PC-3 (cell line): ENCODE data around the gene PEX11G. TPM values are rescaled to one million over a fixed set of nuclear protein-coding genes. Genes with fewer than 3 reads are reported as not detected.

Experiments used
- ATAC-seq: fragments of 200-7000 bp; cut with Tn5 transposase; 2 replicates; pipeline ENCODE4 v1.9.1; 2020; ENCODE audit warnings: mild to moderate bottlenecking, moderate library complexity
- BruUV-seq: library from RNA; stranded (reverse); fragments of 400-500 nt; replicated peaks from 2 replicates; lab custom pipeline; 2021; lab: Mats Ljungman, UMichigan
- CTCF ChIA-PET: fragments of 300-600 bp; sonication (Branson Sonifier 250); formaldehyde crosslinking; loops from one replicate; lab custom pipeline; 2022; ENCODE audit warnings: antibody characterized with exemption; lab: Charles Lee
- POLR2A ChIA-PET: fragments of 300-600 bp; sonication (Branson Sonifier 250); formaldehyde crosslinking; loops from one replicate; lab custom pipeline; 2022; ENCODE audit warnings: antibody characterized with exemption; ENCODE audit not compliant: unreplicated experiment; lab: Charles Lee
- DNase-seq: peaks from one replicate; pipeline ENCODE4 v3.0.0-alpha.2; 2015
- H2AFZ ChIP-seq: fragments of 300-600 bp; sonication (generic); 2 replicates; pipeline ENCODE4 v1.6.0; 2016; ENCODE audit warnings: antibody characterized with exemption, low read length
- H3F3A ChIP-seq: fragments of 300-600 bp; sonication (generic); one replicate; pipeline ENCODE4 v1.6.0; 2017; ENCODE audit warnings: antibody characterized with exemption, low read length, control low read depth, mild to moderate bottlenecking; ENCODE audit not compliant: unreplicated experiment
- H3K27ac ChIP-seq: fragments of 300-600 bp; sonication (generic); 2 replicates; pipeline ENCODE4 v1.5.1; 2016; ENCODE audit warnings: mild to moderate bottlenecking, low read length
- H3K27me3 ChIP-seq: fragments of 300-600 bp; sonication (generic); 2 replicates; pipeline ENCODE4 v1.6.1; 2016; ENCODE audit warnings: low read length, mixed read lengths
- H3K36me3 ChIP-seq: fragments of 300-600 bp; sonication (generic); 2 replicates; pipeline ENCODE4 v1.6.1; 2016; ENCODE audit warnings: low read depth, mixed run types, low read length, mixed read lengths
- H3K4me1 ChIP-seq: fragments of 300-600 bp; sonication (generic); 2 replicates; pipeline ENCODE4 v1.5.1; 2016; ENCODE audit warnings: low read length; ENCODE audit not compliant: insufficient read depth
- H3K4me2 ChIP-seq: fragments of 300-600 bp; sonication (generic); 2 replicates; pipeline ENCODE4 v1.6.0; 2016; ENCODE audit warnings: low read length
- H3K4me3 ChIP-seq: fragments of 300-600 bp; sonication (generic); 2 replicates; pipeline ENCODE4 v1.5.1; 2016; ENCODE audit warnings: mild to moderate bottlenecking, low read length, mixed read lengths
- H3K79me2 ChIP-seq: fragments of 300-600 bp; sonication (generic); 2 replicates; pipeline ENCODE4 v1.6.1; 2017; ENCODE audit warnings: low read length, mixed read lengths
- H3K9ac ChIP-seq: fragments of 300-600 bp; sonication (generic); 2 replicates; pipeline ENCODE4 v1.6.0; 2016; ENCODE audit warnings: mild to moderate bottlenecking, low read length
- H3K9me2 ChIP-seq: fragments of 300-600 bp; sonication (generic); replicated peaks from 2 replicates; pipeline ENCODE4 v1.6.1; 2016; ENCODE audit warnings: mixed run types, low read length, mixed read lengths
- H3K9me3 ChIP-seq: fragments of 300-600 bp; sonication (generic); 2 replicates; pipeline ENCODE4 v1.6.1; 2016; ENCODE audit warnings: low read length, mixed read lengths
- H4K20me1 ChIP-seq: fragments of 300-600 bp; sonication (generic); 2 replicates; pipeline ENCODE4 v1.6.1; 2016; ENCODE audit warnings: low read length, mixed read lengths
- CTCF ChIP-seq: fragments of 300-600 bp; sonication (generic); conservative IDR thresholded peaks from 2 replicates; pipeline ENCODE4 v1.5.1; 2017; ENCODE audit warnings: antibody characterized with exemption, low read depth, mild to moderate bottlenecking, low read length
- EZH2 ChIP-seq: fragments of 300-600 bp; sonication (generic); IDR thresholded peaks from one replicate; pipeline ENCODE4 v1.6.1; 2017; ENCODE audit warnings: antibody characterized with exemption, mild to moderate bottlenecking, low read length; ENCODE audit not compliant: unreplicated experiment
- EZH2phosphoT487 ChIP-seq: fragments of 300-600 bp; sonication (generic); IDR thresholded peaks from 2 replicates; pipeline ENCODE4 v1.6.1; 2018; ENCODE audit warnings: mild to moderate bottlenecking, antibody characterized with exemption, low read length, borderline replicate concordance
- intact Hi-C: fragments of 100-400 bp; cut with micrococcal nuclease; formaldehyde crosslinking; loops from 2 replicates; pipeline ENCODE4 v1.9.0; 2023
- total RNA-seq: library from RNA; depleted of rRNA; stranded (reverse); fragments of >200 nt; gene quantifications from 2 replicates; pipeline ENCODE4 v1.2.3, GENCODE V29; 2014

Gene PEX11G
- total RNA-seq, 1 experiment from 2014 or later, result 6.6 TPM

- Histone ChIP-seq H3F3A (no peaks in the 10 kb centered on the region), H3K27me3 (no peaks in the 10 kb centered on the region), H3K9ac (peak overlapping the region; percentile 73), H4K20me1 (no peaks in the 10 kb centered on the region), H3K4me1 (peaks cover 13% of the 10 kb centered on the region), H3K9me2 (no peaks in the 10 kb centered on the region), H3K9me3 (no peaks in the 10 kb centered on the region), H3K4me2 (peak overlapping the region; percentile 75), H3K27ac (no peak overlapping the region; the same call in 1 of the 2 replicates), H3K79me2 (no peaks in the 10 kb centered on the region; the same call in 1 of the 2 replicates), H2AFZ (peak overlapping the region; percentile 95), H3K36me3 (no peaks in the 10 kb centered on the region), H3K4me3 (peak overlapping the region; percentile 64)
- CTCF ChIA-PET, result no interaction called here
- TSS peak; percentile 96 for BruUV-seq
- no peak for ATAC-seq
- TF ChIP-seq CTCF, result no peak
- DNase-seq, result no peak
- POLR2A ChIA-PET, result interaction anchor here (1.0 kb wide), 1 partner anchor 17 kb away, joined by 4 read pairs; no protein-coding TSS in a partner anchor
- intact Hi-C loops, result no loop called here
Observed at GRCh38 chr19:7515110-7515644, 26.3 kb upstream of the PEX11G start.

- no peak for ATAC-seq
- TF ChIP-seq EZH2, result no peak
- no peak for TF ChIP-seq EZH2phosphoT487
- TF ChIP-seq CTCF, result no peak
- H3K27ac ChIP-seq, result no peak overlapping the region
- intact Hi-C loops, result no loop called here
- no peak for DNase-seq
- no peaks in the 10 kb centered on the region for H3K9me3 ChIP-seq
- H3K36me3 ChIP-seq, result no peaks in the 10 kb centered on the region
- BruUV-seq, result no TSS peak
- no peaks in the 10 kb centered on the region for H3K9me2 ChIP-seq
- H3K9ac ChIP-seq, result no peak overlapping the region
- POLR2A ChIA-PET, result no interaction called here
- no peaks in the 10 kb centered on the region; the same call in 1 of the 2 replicates for H3K79me2 ChIP-seq
- H3F3A ChIP-seq, result no peaks in the 10 kb centered on the region
- H3K4me1 ChIP-seq, result peaks cover 13% of the 10 kb centered on the region
- H2AFZ ChIP-seq, result no peak overlapping the region
- H4K20me1 ChIP-seq, result no peaks in the 10 kb centered on the region
- no peaks in the 10 kb centered on the region for H3K27me3 ChIP-seq
- no peak overlapping the region for H3K4me3 ChIP-seq
- CTCF ChIA-PET, result no interaction called here
- no peak overlapping the region for H3K4me2 ChIP-seq
Observed at GRCh38 chr19:7513809-7514642, 25.2 kb upstream of the PEX11G start.

GRCh38 chr19:7512400-7512851 is 23.6 kb upstream of the PEX11G start:
- no peak for TF ChIP-seq CTCF
- no peak for TF ChIP-seq EZH2phosphoT487
- TF ChIP-seq EZH2, result no peak
- Histone ChIP-seq H3K4me3 (no peak overlapping the region), H3K9me2 (no peaks in the 10 kb centered on the region), H3K4me2 (no peak overlapping the region), H3K36me3 (no peaks in the 10 kb centered on the region), H3K4me1 (peaks cover 17% of the 10 kb centered on the region), H3K79me2 (no peaks in the 10 kb centered on the region; the same call in 1 of the 2 replicates), H3K27me3 (no peaks in the 10 kb centered on the region), H3K9ac (no peak overlapping the region), H2AFZ (no peak overlapping the region), H3K27ac (no peak overlapping the region), H3K9me3 (no peaks in the 10 kb centered on the region), H4K20me1 (no peaks in the 10 kb centered on the region), H3F3A (no peaks in the 10 kb centered on the region)
- ATAC-seq (no peak), DNase-seq (no peak)
- intact Hi-C loops, result no loop called here
- ChIA-PET CTCF (no interaction called here), POLR2A (no interaction called here)
- no TSS peak for BruUV-seq
